Smooth muscle cell (in vitro differentiated cells): ENCODE data around the gene ATXN7L3B. TPM values are rescaled to one million over a fixed set of nuclear protein-coding genes. Genes with fewer than 3 reads are reported as not detected.
A peak's percentile ranks its signal among the peaks of the same experiment; 100 is the strongest.

Experiments
- DNase-seq: peaks from one replicate; lab custom pipeline; 2025; ENCODE audit not compliant: unreplicated experiment; lab: John Stamatoyannopoulos, UW
- H2AFZ ChIP-seq: fragments of 200-600 bp; sonication (generic); 2 replicates; pipeline ENCODE4 v1.6.0; 2016; ENCODE audit warnings: antibody characterized with exemption, low read depth, mild to moderate bottlenecking
- H3F3A ChIP-seq: fragments of 200-600 bp; sonication (generic); 2 replicates; pipeline ENCODE4 v1.6.0; 2017; ENCODE audit warnings: antibody characterized with exemption, low read depth
- H3K27ac ChIP-seq: fragments of 200-600 bp; sonication (generic); 2 replicates; pipeline ENCODE4 v1.5.1; 2016; ENCODE audit warnings: low read depth, mild to moderate bottlenecking
- H3K27me3 ChIP-seq: fragments of 200-600 bp; sonication (generic); 2 replicates; pipeline ENCODE4 v1.6.1; 2016; ENCODE audit warnings: low read depth, mild to moderate bottlenecking
- H3K36me3 ChIP-seq: fragments of 200-600 bp; sonication (generic); 2 replicates; pipeline ENCODE4 v1.5.1; 2016; ENCODE audit warnings: low read depth
- H3K4me1 ChIP-seq: fragments of 200-600 bp; sonication (generic); 2 replicates; pipeline ENCODE4 v1.5.1; 2016; ENCODE audit warnings: low read depth
- H3K4me2 ChIP-seq: fragments of 200-600 bp; sonication (generic); 2 replicates; pipeline ENCODE4 v1.6.0; 2016; ENCODE audit warnings: mild to moderate bottlenecking
- H3K4me3 ChIP-seq: fragments of 200-600 bp; sonication (generic); 2 replicates; pipeline ENCODE4 v1.5.1; 2016; ENCODE audit warnings: mild to moderate bottlenecking
- H3K79me2 ChIP-seq: fragments of 200-600 bp; sonication (generic); 2 replicates; pipeline ENCODE4 v1.6.0; 2016; ENCODE audit warnings: low read depth, mild to moderate bottlenecking
- H3K9ac ChIP-seq: fragments of 200-600 bp; sonication (generic); 2 replicates; pipeline ENCODE4 v1.6.0; 2016; ENCODE audit warnings: low read depth
- H3K9me3 ChIP-seq: fragments of 200-600 bp; sonication (generic); replicated peaks from 2 replicates; pipeline ENCODE4 v1.5.1; 2016; ENCODE audit warnings: low read depth
- H4K20me1 ChIP-seq: fragments of 200-600 bp; sonication (generic); 2 replicates; pipeline ENCODE4 v1.6.0; 2016; ENCODE audit warnings: low read depth
- CTCF ChIP-seq: fragments of 200-600 bp; sonication (generic); IDR thresholded peaks from 2 replicates; pipeline ENCODE4 v1.5.1; 2017; ENCODE audit warnings: borderline replicate concordance, mild to moderate bottlenecking, antibody characterized with exemption; ENCODE audit not compliant: insufficient read depth, poor library complexity, severe bottlenecking
- WGBS: methylation state at CpG from one replicate; pipeline ENCODE4 v1.1.7; 2016; ENCODE audit warnings: low lambda C conversion rate; 5-methylcytosine and 5-hydroxymethylcytosine counted together
- polyA plus RNA-seq: library from polyadenylated mRNA; unstranded; fragments of >200 nt; fragmentation: Nextera tagmentation; extraction: Ambion mirVana; gene quantifications from 2 replicates; pipeline ENCODE4 v1.2.1, GENCODE V29; 2016
- total RNA-seq: library from RNA; depleted of rRNA; stranded (reverse); fragments of >200 nt; gene quantifications from 2 replicates; pipeline ENCODE4 v1.2.3, GENCODE V29; 2014

ATXN7L3B gene
- total and polyA plus RNA-seq, 2 experiments from 2014 or later = 25.4 to 30.7 TPM

- no peaks in the 10 kb centered on the region for H3F3A ChIP-seq
- H4K20me1 ChIP-seq = peaks cover 77% of the 10 kb centered on the region
- H3K4me1 ChIP-seq = peaks cover 30% of the 10 kb centered on the region
- no peaks in the 10 kb centered on the region for H3K27me3 ChIP-seq
- H2AFZ ChIP-seq = no peak overlapping the region
- H3K9ac ChIP-seq = no peak overlapping the region
- peak overlapping the region; percentile 80 for H3K4me3 ChIP-seq
- no peaks in the 10 kb centered on the region for H3K36me3 ChIP-seq
- no peak for DNase-seq
- no peak overlapping the region for H3K27ac ChIP-seq
- WGBS = 61% methylated on average over 3 of the region's 3 CpGs
- no peak for TF ChIP-seq CTCF
- no peaks in the 10 kb centered on the region for H3K9me3 ChIP-seq
- peaks cover 57% of the 10 kb centered on the region for H3K79me2 ChIP-seq
- H3K4me2 ChIP-seq = peak overlapping the region; percentile 97
Measured at GRCh38 chr12:74541074-74541473, 3.4 kb downstream of the ATXN7L3B start.

DNA sequence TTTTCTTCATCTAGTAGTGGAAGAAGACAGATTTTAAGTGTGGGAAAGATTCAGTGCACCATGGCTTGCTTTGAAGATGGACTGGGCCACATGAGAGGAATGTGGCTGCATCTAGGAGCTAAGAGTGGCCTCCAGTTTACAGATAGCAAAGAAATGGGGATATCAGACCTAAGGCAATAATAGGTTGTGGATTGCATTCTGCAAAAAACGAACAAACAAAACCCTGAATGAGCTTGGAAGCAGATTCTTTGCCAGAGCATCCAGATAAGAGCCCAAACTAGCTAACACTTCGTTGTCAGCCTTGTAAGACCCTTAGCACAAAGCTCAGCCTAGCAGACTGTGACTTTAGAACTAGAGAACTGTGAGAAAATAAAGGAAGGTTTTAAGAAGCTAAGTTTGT lies 9.6 kb downstream of the ATXN7L3B start:
- Histone ChIP-seq H2AFZ (no peak overlapping the region), H3K9me3 (no peaks in the 10 kb centered on the region), H3F3A (no peaks in the 10 kb centered on the region), H3K27me3 (no peaks in the 10 kb centered on the region), H3K4me2 (no peak overlapping the region), H3K27ac (no peak overlapping the region), H3K4me3 (no peak overlapping the region), H4K20me1 (peaks cover 38% of the 10 kb centered on the region), H3K9ac (no peak overlapping the region), H3K79me2 (peaks cover 12% of the 10 kb centered on the region), H3K4me1 (no peaks in the 10 kb centered on the region), H3K36me3 (no peaks in the 10 kb centered on the region)
- no peak for DNase-seq
- no peak for TF ChIP-seq CTCF
- 93% methylated on average over 2 of the region's 2 CpGs for WGBS

- no peak for TF ChIP-seq CTCF
- no peaks in the 10 kb centered on the region for H3K9me3 ChIP-seq
- H3K4me3 ChIP-seq = no peak overlapping the region
- DNase-seq = no peak
- no peak overlapping the region for H2AFZ ChIP-seq
- no peaks in the 10 kb centered on the region for H3F3A ChIP-seq
- H3K4me1 ChIP-seq = no peaks in the 10 kb centered on the region
- no peak overlapping the region for H3K27ac ChIP-seq
- 97% methylated on average over 3 of the region's 3 CpGs for WGBS
- no peaks in the 10 kb centered on the region for H4K20me1 ChIP-seq
- no peaks in the 10 kb centered on the region for H3K27me3 ChIP-seq
- no peak overlapping the region for H3K9ac ChIP-seq
- H3K4me2 ChIP-seq = no peak overlapping the region
- no peaks in the 10 kb centered on the region for H3K36me3 ChIP-seq
- no peaks in the 10 kb centered on the region for H3K79me2 ChIP-seq
Measured at GRCh38 chr12:74551291-74551690, 13.7 kb downstream of the ATXN7L3B start.

DNA sequence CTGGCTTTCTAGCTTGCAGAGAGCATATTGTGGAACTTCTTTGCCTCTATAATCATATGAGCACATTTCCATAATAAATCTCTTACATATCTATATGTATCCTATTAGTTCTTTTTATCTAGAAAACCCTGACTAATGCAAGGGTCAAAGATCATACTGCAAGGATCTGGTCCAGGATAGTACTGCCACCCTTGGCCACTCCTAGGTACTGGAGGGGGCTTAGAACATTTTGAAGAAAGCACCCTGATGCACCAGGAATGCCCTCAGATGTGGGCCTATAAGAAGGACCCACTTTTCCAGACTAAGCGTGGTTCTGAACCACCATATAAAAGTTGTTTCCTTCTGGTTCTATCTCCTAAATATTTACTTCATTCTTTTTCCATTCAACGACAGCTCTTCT lies 14.6 kb downstream of the ATXN7L3B start:
- TF ChIP-seq CTCF = no peak
- Histone ChIP-seq H2AFZ (no peak overlapping the region), H3K36me3 (no peaks in the 10 kb centered on the region), H3K9me3 (no peaks in the 10 kb centered on the region), H3F3A (no peaks in the 10 kb centered on the region), H3K4me3 (no peak overlapping the region), H4K20me1 (no peaks in the 10 kb centered on the region), H3K4me2 (no peak overlapping the region), H3K27ac (no peak overlapping the region), H3K27me3 (no peaks in the 10 kb centered on the region), H3K4me1 (no peaks in the 10 kb centered on the region), H3K9ac (no peak overlapping the region), H3K79me2 (no peaks in the 10 kb centered on the region)
- 95% methylated on average over 2 of the region's 2 CpGs for WGBS
- no peak for DNase-seq
